Activated naive CD8-positive, alpha-beta T cell treated with anti-CD3 and anti-CD28 coated beads for 36 hours (primary cell): Measurements from ENCODE around the gene SGO2. TPM values are rescaled to one million over a fixed set of nuclear protein-coding genes. Genes with fewer than 3 reads are reported as not detected.
"Not testable (repeated sequence)": the region's sequence is repeated elsewhere in the genome, so short reads cannot be mapped to it uniquely, and the experiment has no call there.

Experiments used
- DNase-seq: peaks from one replicate; pipeline ENCODE4 v3.0.0; 2021
- H3K27ac Mint-ChIP-seq: one replicate; pipeline ENCODE4 v1.8.0; 2022; ENCODE audit warnings: mild to moderate bottlenecking, moderate library complexity, mixed read lengths
- H3K27me3 Mint-ChIP-seq: one replicate; pipeline ENCODE4 v1.8.0; 2022; ENCODE audit warnings: mild to moderate bottlenecking, mixed read lengths
- H3K36me3 Mint-ChIP-seq: one replicate; pipeline ENCODE4 v1.8.0; 2021; ENCODE audit warnings: mild to moderate bottlenecking, mixed read lengths
- H3K4me1 Mint-ChIP-seq: one replicate; pipeline ENCODE4 v1.8.0; 2021; ENCODE audit warnings: mixed read lengths
- H3K4me3 Mint-ChIP-seq: one replicate; pipeline ENCODE4 v1.8.0; 2022; ENCODE audit warnings: mild to moderate bottlenecking, moderate library complexity, mixed read lengths
- H3K9me3 Mint-ChIP-seq: one replicate; pipeline ENCODE4 v1.8.0; 2022; ENCODE audit warnings: mixed read lengths
- total RNA-seq, 2 experiments: library from RNA; stranded (reverse); gene quantifications; one replicate each; pipeline ENCODE4 v1.2.3, GENCODE V29; 2021

Gene SGO2
- total RNA-seq, 2 experiments from 2014 or later = 36.9 to 37.6 TPM

DNA sequence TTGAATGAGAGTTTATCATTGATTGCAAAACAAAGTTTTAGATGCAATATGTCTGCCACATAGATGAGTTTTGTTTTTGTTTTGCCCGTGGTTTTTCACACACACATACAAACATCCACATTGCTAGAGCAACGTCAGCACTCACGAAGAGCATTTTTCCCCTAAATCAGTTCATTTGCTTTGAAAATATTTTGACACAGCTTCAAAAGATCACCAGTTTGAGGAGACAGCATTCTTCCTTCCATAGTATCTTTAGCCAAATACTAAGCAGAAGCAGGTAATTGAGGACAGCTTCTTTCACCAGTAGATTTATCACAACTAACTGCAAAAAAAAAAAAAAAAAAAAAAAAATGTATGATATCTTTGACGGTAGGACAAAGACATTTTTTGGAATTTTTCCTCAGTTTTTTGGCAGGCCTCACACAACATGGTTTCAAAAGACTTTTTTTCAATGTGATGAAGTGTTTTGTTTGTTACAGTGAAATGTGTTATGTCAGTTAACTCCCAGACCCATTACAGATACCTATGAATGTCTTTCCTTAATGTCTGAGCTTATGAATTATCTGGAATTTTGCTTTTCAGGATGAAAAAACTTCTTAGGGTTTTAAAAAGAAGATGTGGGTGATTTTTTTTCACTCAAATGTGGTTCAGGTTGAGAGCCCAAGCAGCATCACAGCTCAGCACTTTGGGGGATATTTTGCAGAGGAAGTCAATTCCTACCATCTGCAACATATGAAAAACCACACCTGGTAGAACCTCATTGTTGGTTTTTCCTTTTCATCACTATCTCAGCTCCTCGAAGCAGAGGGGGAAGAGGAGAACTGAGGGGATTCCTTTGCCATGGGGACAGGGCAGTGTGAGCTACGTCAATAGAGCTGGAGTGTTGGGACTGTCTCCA is 91.4 kb downstream of the SGO2 start:
- H3K27ac Mint-ChIP-seq = no peak overlapping the region
- H3K36me3 Mint-ChIP-seq = no peaks in the 10 kb centered on the region
- H3K4me3 Mint-ChIP-seq = no peak overlapping the region
- DNase-seq = no peak
- H3K9me3 Mint-ChIP-seq = no peaks in the 10 kb centered on the region
- peaks cover 6% of the 10 kb centered on the region for H3K27me3 Mint-ChIP-seq
- H3K4me1 Mint-ChIP-seq = peaks cover 10% of the 10 kb centered on the region

DNA sequence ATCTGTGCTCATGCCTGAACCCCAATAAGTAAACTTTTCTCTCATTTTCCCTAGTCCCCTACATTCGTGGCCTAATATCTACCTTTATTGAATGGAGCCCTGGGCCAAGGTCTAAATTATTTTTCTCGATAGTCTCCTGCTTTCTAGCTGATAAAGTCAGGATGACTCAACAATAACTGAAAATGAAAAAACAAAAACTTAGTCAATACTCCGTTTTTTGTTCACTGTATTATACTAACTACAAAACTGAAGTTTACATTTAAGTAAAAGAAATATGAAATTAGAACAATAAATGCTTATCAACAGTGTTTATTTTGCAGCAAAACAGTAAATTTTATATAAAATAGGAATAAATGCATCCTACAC is 92.0 kb downstream of the SGO2 start:
- no peaks in the 10 kb centered on the region for H3K9me3 Mint-ChIP-seq
- peaks cover 6% of the 10 kb centered on the region for H3K27me3 Mint-ChIP-seq
- no peak overlapping the region for H3K4me3 Mint-ChIP-seq
- peaks cover 10% of the 10 kb centered on the region for H3K4me1 Mint-ChIP-seq
- H3K27ac Mint-ChIP-seq = no peak overlapping the region
- DNase-seq = no peak
- no peaks in the 10 kb centered on the region for H3K36me3 Mint-ChIP-seq

DNA sequence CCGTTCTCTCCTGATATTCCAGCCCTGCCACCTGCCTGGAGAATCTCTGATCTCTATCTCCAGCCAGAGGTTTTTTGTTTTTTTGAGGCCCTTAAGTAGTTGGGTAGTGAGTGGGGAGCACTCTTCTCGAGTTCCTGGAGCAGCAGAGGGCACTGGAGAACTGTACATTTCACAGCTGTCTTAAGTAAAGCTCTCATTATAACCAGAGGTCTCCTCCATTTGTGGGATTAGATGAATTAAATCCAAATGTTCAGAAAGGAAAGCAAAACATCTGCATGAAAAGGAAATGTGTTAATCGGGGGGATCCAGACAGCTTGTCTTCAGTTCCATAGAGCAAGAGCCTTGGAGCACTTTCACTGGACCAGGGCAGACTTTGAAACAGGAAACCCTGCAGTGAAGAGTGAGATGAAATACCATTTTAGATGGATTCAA is 92.6 kb downstream of the SGO2 start:
- Mint-ChIP-seq H3K9me3 (no peaks in the 10 kb centered on the region), H3K27me3 (peaks cover 6% of the 10 kb centered on the region), H3K27ac (no peak overlapping the region), H3K36me3 (no peaks in the 10 kb centered on the region), H3K4me1 (peaks cover 10% of the 10 kb centered on the region), H3K4me3 (no peak overlapping the region)
- no peak for DNase-seq

GRCh38 chr2:200619279-200619678 is 93.3 kb downstream of the SGO2 start:
- no peak for DNase-seq
- peaks cover 10% of the 10 kb centered on the region for H3K4me1 Mint-ChIP-seq
- H3K36me3 Mint-ChIP-seq = no peaks in the 10 kb centered on the region
- no peak overlapping the region for H3K27ac Mint-ChIP-seq
- no peaks in the 10 kb centered on the region for H3K9me3 Mint-ChIP-seq
- peaks cover 5% of the 10 kb centered on the region for H3K27me3 Mint-ChIP-seq
- no peak overlapping the region for H3K4me3 Mint-ChIP-seq

DNA sequence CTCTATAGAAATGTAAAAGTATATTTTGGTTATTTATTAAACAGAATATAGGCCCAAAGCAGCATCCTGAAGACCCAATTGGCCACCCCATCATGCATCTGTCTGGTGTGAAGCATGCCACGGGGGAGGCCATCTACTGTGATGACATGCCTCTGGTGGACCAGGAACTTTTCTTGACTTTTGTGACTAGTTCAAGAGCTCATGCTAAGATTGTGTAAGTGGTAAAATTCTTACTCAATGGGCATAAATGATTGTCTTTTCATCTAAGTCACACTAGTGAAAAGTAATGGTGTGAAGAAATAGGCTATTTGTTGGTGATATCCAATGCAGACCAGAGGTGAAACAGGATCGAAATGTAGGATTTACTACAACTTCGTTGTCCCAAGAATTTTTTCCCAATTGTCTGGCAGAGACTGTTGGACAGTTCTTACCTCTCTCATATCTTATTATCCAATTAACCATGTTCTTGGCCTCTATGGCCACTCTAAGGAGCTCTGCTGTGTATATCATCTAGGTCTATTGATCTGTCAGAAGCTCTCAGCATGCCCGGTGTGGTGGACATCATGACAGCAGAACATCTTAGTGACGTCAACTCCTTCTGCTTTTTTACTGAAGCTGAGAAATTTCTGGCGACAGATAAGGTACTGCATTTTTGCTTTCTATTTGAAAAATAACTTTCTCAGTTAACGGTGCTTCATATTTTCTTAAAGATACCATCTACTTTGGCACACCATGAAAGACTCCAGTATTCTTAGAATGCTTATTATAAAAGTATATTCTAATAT is 94.8 kb downstream of the SGO2 start:
- peaks cover 10% of the 10 kb centered on the region for H3K4me1 Mint-ChIP-seq
- H3K27me3 Mint-ChIP-seq = no peaks in the 10 kb centered on the region
- H3K36me3 Mint-ChIP-seq = no peaks in the 10 kb centered on the region
- H3K27ac Mint-ChIP-seq = no peak overlapping the region
- H3K4me3 Mint-ChIP-seq = no peak overlapping the region
- H3K9me3 Mint-ChIP-seq = no peaks in the 10 kb centered on the region
- no peak for DNase-seq

DNA sequence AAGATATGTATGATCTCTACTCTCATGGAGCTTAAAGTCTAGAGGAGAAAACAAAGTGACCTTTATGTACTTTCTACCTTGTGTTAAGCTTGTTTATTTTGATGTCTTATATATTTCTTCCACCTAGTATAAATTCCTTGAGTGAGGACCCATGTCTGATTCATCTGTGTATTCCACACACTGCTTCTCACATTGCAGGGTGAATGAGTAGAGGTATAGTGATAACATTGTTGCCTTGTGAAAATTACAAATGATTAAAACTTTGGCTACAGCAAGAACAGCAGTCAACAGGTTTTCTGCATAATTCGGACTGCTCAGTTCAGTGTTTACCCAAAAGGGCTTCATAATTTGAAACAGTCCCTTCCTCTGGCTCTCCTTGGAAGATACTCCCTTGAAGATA is 96.1 kb downstream of the SGO2 start:
- DNase-seq = no peak
- Mint-ChIP-seq H3K9me3 (no peaks in the 10 kb centered on the region), H3K36me3 (no peaks in the 10 kb centered on the region), H3K27ac (no peak overlapping the region), H3K27me3 (no peaks in the 10 kb centered on the region), H3K4me3 (no peak overlapping the region), H3K4me1 (peaks cover 10% of the 10 kb centered on the region)

- Mint-ChIP-seq H3K36me3 (no peaks in the 10 kb centered on the region), H3K27ac (no peak overlapping the region), H3K27me3 (peaks cover 5% of the 10 kb centered on the region), H3K4me3 (no peak overlapping the region), H3K4me1 (no peaks in the 10 kb centered on the region), H3K9me3 (no peaks in the 10 kb centered on the region)
- DNase-seq = no peak
Observed at GRCh38 chr2:200624026-200624425, 98.0 kb downstream of the SGO2 start.

GRCh38 chr2:200624658-200625057 is 98.7 kb downstream of the SGO2 start:
- Mint-ChIP-seq H3K36me3 (no peaks in the 10 kb centered on the region), H3K27ac (no peak overlapping the region), H3K9me3 (no peaks in the 10 kb centered on the region), H3K27me3 (peaks cover 5% of the 10 kb centered on the region), H3K4me1 (no peaks in the 10 kb centered on the region), H3K4me3 (no peak overlapping the region)
- no peak for DNase-seq

DNA sequence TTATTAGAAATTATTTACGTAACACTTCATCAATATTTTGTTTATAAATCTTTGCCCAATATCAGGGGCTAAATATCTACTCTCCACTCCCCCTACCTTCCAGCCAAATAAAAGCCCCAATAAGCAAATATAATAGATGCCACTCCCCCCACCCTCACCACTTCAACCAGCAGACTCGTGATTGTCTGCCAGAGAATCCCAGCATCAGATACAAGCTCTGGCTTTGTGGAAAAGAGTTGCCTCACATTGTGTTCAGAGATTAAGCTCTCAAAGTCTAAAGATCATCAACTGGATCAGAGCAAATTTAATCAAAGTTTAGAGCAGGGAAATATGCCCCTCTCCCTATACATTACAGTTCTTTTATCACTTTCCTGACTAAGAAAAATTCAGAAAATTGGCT is 99.3 kb downstream of the SGO2 start:
- no peak overlapping the region for H3K27ac Mint-ChIP-seq
- H3K4me3 Mint-ChIP-seq = no peak overlapping the region
- H3K9me3 Mint-ChIP-seq = no peaks in the 10 kb centered on the region
- peaks cover 5% of the 10 kb centered on the region for H3K27me3 Mint-ChIP-seq
- no peaks in the 10 kb centered on the region for H3K36me3 Mint-ChIP-seq
- no peaks in the 10 kb centered on the region for H3K4me1 Mint-ChIP-seq
- no peak for DNase-seq

GRCh38 chr2:200625958-200626363 is 100.0 kb downstream of the SGO2 start:
- H3K36me3 Mint-ChIP-seq = no peaks in the 10 kb centered on the region
- no peaks in the 10 kb centered on the region for H3K9me3 Mint-ChIP-seq
- H3K4me1 Mint-ChIP-seq = no peaks in the 10 kb centered on the region
- peaks cover 5% of the 10 kb centered on the region for H3K27me3 Mint-ChIP-seq
- no peak for DNase-seq
- H3K27ac Mint-ChIP-seq = no peak overlapping the region
- no peak overlapping the region for H3K4me3 Mint-ChIP-seq

DNA sequence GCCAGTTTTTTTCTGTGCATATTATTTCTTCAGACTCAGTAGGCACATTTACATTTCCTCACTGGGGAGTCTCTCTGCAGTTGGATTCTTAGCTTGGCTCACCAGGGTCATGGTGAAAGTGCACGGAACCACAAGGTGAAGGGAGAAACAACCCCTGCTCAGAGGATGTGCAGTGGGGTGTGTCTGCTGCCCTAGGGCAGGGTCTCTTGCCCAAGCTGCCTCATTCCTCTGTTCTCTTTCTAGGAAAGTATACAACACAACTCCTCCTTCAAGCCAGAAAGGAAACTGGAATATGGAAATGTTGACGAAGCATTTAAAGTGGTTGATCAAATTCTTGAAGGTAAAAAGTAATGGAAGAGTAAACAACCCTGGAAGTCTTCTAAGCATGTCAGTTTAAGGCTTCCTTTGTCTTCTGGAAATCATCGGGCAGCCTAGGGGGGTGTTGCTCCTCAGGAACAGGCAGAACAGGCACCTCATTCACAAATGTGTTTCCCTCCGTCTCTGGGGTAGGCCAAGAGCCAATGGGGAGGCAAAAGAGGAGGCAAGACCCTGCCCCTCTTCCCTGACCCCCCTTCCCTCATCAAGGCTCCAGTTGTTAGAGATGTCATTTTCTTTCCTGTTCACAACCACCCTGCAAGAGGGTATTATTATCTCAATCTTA is 101.2 kb downstream of the SGO2 start:
- Mint-ChIP-seq H3K27ac (no peak overlapping the region), H3K9me3 (no peaks in the 10 kb centered on the region), H3K36me3 (no peaks in the 10 kb centered on the region), H3K4me3 (no peak overlapping the region), H3K27me3 (peaks cover 5% of the 10 kb centered on the region), H3K4me1 (no peaks in the 10 kb centered on the region)
- no peak for DNase-seq

DNA sequence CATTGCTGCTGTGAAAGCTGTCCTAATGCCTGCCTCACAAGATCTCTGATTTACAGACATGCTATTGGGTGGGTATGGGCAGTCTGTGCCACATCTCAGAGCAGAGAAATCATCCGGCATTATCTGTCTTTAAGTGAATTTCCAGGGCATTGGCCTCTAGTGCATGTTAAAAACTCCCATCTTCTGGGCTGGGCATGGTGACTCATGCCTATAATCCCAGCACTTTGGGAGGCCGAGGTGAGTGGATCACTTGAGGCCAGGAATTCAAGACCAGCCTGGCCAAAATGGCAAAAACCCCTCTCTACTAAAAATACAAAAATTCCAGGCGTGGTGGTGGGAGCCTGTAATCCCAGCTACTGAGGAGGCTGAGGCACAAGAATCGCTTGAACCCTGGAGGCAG is 102.5 kb downstream of the SGO2 start:
- not testable (repeated sequence) for H3K4me3 Mint-ChIP-seq, H3K9me3 Mint-ChIP-seq, H3K36me3 Mint-ChIP-seq, H3K27ac Mint-ChIP-seq, H3K4me1 Mint-ChIP-seq, H3K27me3 Mint-ChIP-seq, DNase-seq

- H3K4me3 Mint-ChIP-seq = no peak overlapping the region
- H3K9me3 Mint-ChIP-seq = peaks cover 3% of the 10 kb centered on the region
- H3K4me1 Mint-ChIP-seq = no peaks in the 10 kb centered on the region
- no peak overlapping the region for H3K27ac Mint-ChIP-seq
- no peaks in the 10 kb centered on the region for H3K36me3 Mint-ChIP-seq
- H3K27me3 Mint-ChIP-seq = peaks cover 5% of the 10 kb centered on the region
- no peak for DNase-seq
Observed at GRCh38 chr2:200631287-200631686, 105.3 kb downstream of the SGO2 start.
